SK-N-SH (cell line): Measurements from ENCODE around the gene ASAP2. TPM values are rescaled to one million over a fixed set of nuclear protein-coding genes. Genes with fewer than 3 reads are reported as not detected.

Experiments
- CTCF ChIA-PET: fragments of 300-600, 350-600 bp; formaldehyde crosslinking; extraction: SDS; loops from one replicate; lab custom pipeline; 2021; lab: Yijun Ruan, JAX
- POLR2A ChIA-PET: fragments of 350-600 bp; sonication (Branson Sonifier 250); formaldehyde crosslinking; extraction: SDS; loops from one replicate; lab custom pipeline; 2020; ENCODE audit warnings: antibody characterized with exemption, inconsistent platforms; lab: Yijun Ruan, JAX
- DNase-seq: peaks from one replicate; pipeline ENCODE4 v3.0.0; 2012
- H2AFZ ChIP-seq: fragments of 200-600 bp; sonication (generic); 2 replicates; pipeline ENCODE4 v1.8.1; 2016; ENCODE audit warnings: antibody characterized with exemption, mild to moderate bottlenecking, low read depth
- H3F3A ChIP-seq: fragments of 200-600 bp; sonication (generic); replicated peaks from 2 replicates; pipeline ENCODE3; 2016; ENCODE audit warnings: antibody characterized with exemption, mild to moderate bottlenecking; ENCODE audit not compliant: insufficient read depth
- H3K27ac ChIP-seq, 2 experiments: fragments of 200-500 bp in 1 of 2; fragments of 200-600 bp in 1 of 2; sonication (Bioruptor generic) in 1 of 2; sonication (generic), shearing (Covaris generic) in 1 of 2; 2 replicates each; pipeline versions ENCODE4 v1.5.1 to v1.6.1; 2014 to 2016; ENCODE audit warnings: low read depth in 2 of 2, inconsistent platforms in 1 of 2, low read length in 1 of 2, mild to moderate bottlenecking in 1 of 2, mixed read lengths in 1 of 2
- H3K27me3 ChIP-seq: fragments of 200-600 bp; sonication (generic), shearing (Covaris generic); 2 replicates; pipeline ENCODE4 v1.6.1; 2016; ENCODE audit warnings: mixed run types; ENCODE audit not compliant: insufficient read depth
- H3K36me3 ChIP-seq, 2 experiments: fragments of 200-500 bp in 1 of 2; fragments of 200-600 bp in 1 of 2; sonication (Bioruptor generic) in 1 of 2; sonication (generic) in 1 of 2; replicated peaks in 1 of 2; 2 replicates each; pipeline versions ENCODE3 to v1.5.1; 2014 to 2016; ENCODE audit warnings: low read length in 1 of 2, mild to moderate bottlenecking in 1 of 2; ENCODE audit not compliant: insufficient read depth in 2 of 2, control insufficient read depth in 1 of 2
- H3K4me1 ChIP-seq, 2 experiments: fragments of 200-500 bp in 1 of 2; fragments of 200-600 bp in 1 of 2; sonication (Bioruptor generic) in 1 of 2; sonication (generic), shearing (Covaris generic) in 1 of 2; 2 replicates each; pipeline versions ENCODE4 v1.5.1 to v1.6.1; 2014 to 2016; ENCODE audit warnings: low read depth in 1 of 2, low read length in 1 of 2, mixed run types in 1 of 2; ENCODE audit not compliant: insufficient read depth in 2 of 2, control insufficient read depth in 1 of 2
- H3K4me2 ChIP-seq: fragments of 200-600 bp; sonication (generic), shearing (Covaris generic); 2 replicates; pipeline ENCODE4 v1.6.1; 2017; ENCODE audit warnings: mixed run types
- H3K4me3 ChIP-seq, 2 experiments: fragments of 200-500 bp in 1 of 2; fragments of 200-600 bp in 1 of 2; sonication (Bioruptor generic) in 1 of 2; sonication (generic), shearing (Covaris generic) in 1 of 2; 2 replicates each; pipeline versions ENCODE4 v1.5.1 to v1.8.1; 2014 to 2016; ENCODE audit warnings: low read depth in 2 of 2, inconsistent platforms in 1 of 2, low read length in 1 of 2, mild to moderate bottlenecking in 1 of 2, mixed read lengths in 1 of 2, moderate library complexity in 1 of 2
- H3K79me2 ChIP-seq: fragments of 200-600 bp; sonication (generic); 2 replicates; pipeline ENCODE4 v1.8.1; 2017; ENCODE audit warnings: mild to moderate bottlenecking; ENCODE audit not compliant: insufficient read depth
- H3K9ac ChIP-seq: fragments of 200-600 bp; sonication (generic); 2 replicates; pipeline ENCODE4 v1.6.1; 2017; ENCODE audit warnings: mixed run types
- H3K9me2 ChIP-seq: fragments of 200-600 bp; sonication (generic); 2 replicates; pipeline ENCODE4 v1.6.1; 2017; ENCODE audit warnings: mixed run types
- H3K9me3 ChIP-seq: fragments of 200-600 bp; sonication (generic); 2 replicates; pipeline ENCODE4 v1.6.1; 2017; ENCODE audit warnings: mixed run types, mild to moderate bottlenecking, moderate library complexity
- H4K20me1 ChIP-seq: fragments of 200-600 bp; sonication (generic); 2 replicates; pipeline ENCODE4 v1.6.1; 2017; ENCODE audit warnings: mild to moderate bottlenecking, mixed run types; ENCODE audit not compliant: insufficient read depth
- CHD2 ChIP-seq: fragments of 150-350 bp; IDR thresholded peaks from 2 replicates; pipeline ENCODE4 v1.6.1; 2018; ENCODE audit warnings: low read length; ENCODE audit not compliant: partially characterized antibody
- CTCF ChIP-seq: fragments of 200-600 bp; sonication (generic); IDR thresholded peaks from 2 replicates; pipeline ENCODE4 v1.6.1; 2017; ENCODE audit warnings: antibody characterized with exemption, mild to moderate bottlenecking, moderate library complexity
- ELF1 ChIP-seq: IDR thresholded peaks from 2 replicates; pipeline ENCODE4 v1.4.0; 2012
- EZH2phosphoT487 ChIP-seq: fragments of 200-600 bp; sonication (generic); IDR thresholded peaks from 2 replicates; pipeline ENCODE4 v1.6.1; 2017; ENCODE audit warnings: low read depth, mixed run types, mild to moderate bottlenecking, antibody characterized with exemption, moderate library complexity, borderline replicate concordance
- FOSL2 ChIP-seq: IDR thresholded peaks from 2 replicates; pipeline ENCODE4 v1.4.0; 2012; ENCODE audit warnings: low read depth, mild to moderate bottlenecking, moderate library complexity, borderline replicate concordance
- IRF3 ChIP-seq: fragments of 150-350 bp; IDR thresholded peaks from 2 replicates; pipeline ENCODE4 v1.6.1; 2016; ENCODE audit warnings: mild to moderate bottlenecking, low read depth, low read length
- JUND ChIP-seq: IDR thresholded peaks from 2 replicates; pipeline ENCODE4 v1.4.0; 2012
- MAX ChIP-seq: IDR thresholded peaks from 2 replicates; pipeline ENCODE4 v1.4.0; 2012; ENCODE audit warnings: low read depth
- PBX3 ChIP-seq: IDR thresholded peaks from 2 replicates; pipeline ENCODE4; 2012
- RCOR1 ChIP-seq: fragments of 150-350 bp; IDR thresholded peaks from 2 replicates; pipeline ENCODE4 v1.6.1; 2017; ENCODE audit warnings: antibody characterized with exemption, low read length
- RFX5 ChIP-seq: IDR thresholded peaks from 2 replicates; pipeline ENCODE4 v1.6.1; 2012; ENCODE audit warnings: mild to moderate bottlenecking, improper control_type of control experiment, low read length
- RXRA ChIP-seq: IDR thresholded peaks from 2 replicates; pipeline ENCODE4 v1.4.0; 2012; ENCODE audit warnings: low read depth, mild to moderate bottlenecking, borderline replicate concordance
- SMC3 ChIP-seq: IDR thresholded peaks from 2 replicates; pipeline ENCODE4 v1.6.1; 2012; ENCODE audit warnings: low read depth, low read length, improper control_type of control experiment
- TCF12 ChIP-seq: IDR thresholded peaks from 2 replicates; pipeline ENCODE4 v1.4.0; 2012
- TEAD4 ChIP-seq: IDR thresholded peaks from 2 replicates; pipeline ENCODE4 v1.4.0; 2012; ENCODE audit warnings: mild to moderate bottlenecking, borderline replicate concordance; ENCODE audit not compliant: insufficient read depth
- USF2 ChIP-seq: fragments of 150-350 bp; IDR thresholded peaks from 2 replicates; pipeline ENCODE4 v1.6.1; 2017; ENCODE audit warnings: antibody characterized with exemption, low read length, low read depth, borderline replicate concordance
- YY1 ChIP-seq: IDR thresholded peaks from 2 replicates; pipeline ENCODE4 v1.4.0; 2012; ENCODE audit warnings: low read depth, mild to moderate bottlenecking
- ZBTB33 ChIP-seq: IDR thresholded peaks from 2 replicates; pipeline ENCODE4 v1.4.0; 2012; ENCODE audit warnings: low read depth, borderline replicate concordance
- WGBS: methylation state at CpG from one replicate; pipeline ENCODE4 v1.1.6; 2017; ENCODE audit warnings: low lambda C conversion rate; 5-methylcytosine and 5-hydroxymethylcytosine counted together
- polyA plus RNA-seq, 3 experiments: library from polyadenylated mRNA; depleted of rRNA; stranded (reverse); fragments of >200 nt; gene quantifications; 2 replicates each; pipeline ENCODE4 v1.2.3, GENCODE V29; 2012

Gene ASAP2
- polyA plus RNA-seq, 1 of the 3 experiments (the other 2 are of a cell fraction): 37.9 TPM

- Histone ChIP-seq H3K4me2 (no peak overlapping the region), H3K9ac (no peak overlapping the region), H3K36me3 (no peaks in the 10 kb centered on the region), H3K79me2 (no peaks in the 10 kb centered on the region), H3K9me3 (no peaks in the 10 kb centered on the region), H2AFZ (no peak overlapping the region), H3K27ac (no peak overlapping the region), H3K27me3 (no peaks in the 10 kb centered on the region), H3F3A (peaks cover 9% of the 10 kb centered on the region), H3K9me2 (no peaks in the 10 kb centered on the region), H4K20me1 (no peaks in the 10 kb centered on the region), H3K4me1 (peaks cover 10 to 12% of the 10 kb centered on the region in 2 experiments; a peak in 2 of 4 replicates), H3K4me3 (no peak overlapping the region)
- 95% methylated on average over 7 of the region's 7 CpGs for WGBS
- TF ChIP-seq TCF12 (no peak), ELF1 (no peak), RCOR1 (no peak)
- no peak for DNase-seq
- ChIA-PET POLR2A (no interaction called here), CTCF (interaction anchor here (0.9 to 1.1 kb wide), 3 partner anchors 16 to 210 kb away, joined by 3 to 5 read pairs (median 3); partner anchors contain the start of gene ASAP2)
These were observed 45.9 kb upstream of the ASAP2 start for GRCh38 chr2:9160732-9161131.

- Histone ChIP-seq H3K36me3 (no peaks in the 10 kb centered on the region), H3K9ac (no peak overlapping the region), H3K4me2 (0 out of 2 replicates have a peak overlapping the region, but pooled peaks have one; percentile 19), H3K9me3 (no peaks in the 10 kb centered on the region), H2AFZ (peak overlapping the region; percentile 27; the same call in 1 of the 2 replicates), H3K4me3 (no peak overlapping the region), H3K9me2 (no peaks in the 10 kb centered on the region), H3K79me2 (no peaks in the 10 kb centered on the region), H3K27ac (peak overlapping the region in 1 of 2 experiments; percentile 41; a peak in 2 of 4 replicates), H4K20me1 (no peaks in the 10 kb centered on the region), H3K4me1 (peaks cover 13% of the 10 kb centered on the region in 2 experiments; a peak in 2 of 4 replicates), H3F3A (peaks cover 9% of the 10 kb centered on the region), H3K27me3 (no peaks in the 10 kb centered on the region)
- TF ChIP-seq EZH2phosphoT487: no peak
- no peak for TF ChIP-seq CHD2
- TF ChIP-seq CTCF: no peak
- TF ChIP-seq ZBTB33: no peak
- TF ChIP-seq TCF12: no peak
- no peak for TF ChIP-seq RCOR1
- no peak for TF ChIP-seq RXRA
- no peak for TF ChIP-seq JUND
- no peak for TF ChIP-seq FOSL2
- no peak for TF ChIP-seq TEAD4
- TF ChIP-seq RFX5: no peak
- TF ChIP-seq YY1: no peak
- no peak for TF ChIP-seq MAX
- TF ChIP-seq SMC3: no peak
- TF ChIP-seq ELF1: no peak
- no peak for TF ChIP-seq IRF3
- no peak for TF ChIP-seq USF2
- no peak for TF ChIP-seq PBX3
- WGBS: 94% methylated on average over 11 of the region's 11 CpGs
- DNase-seq: no peak
- ChIA-PET POLR2A (interaction anchor here (0.7 kb wide), 2 partner anchors 60 to 129 kb away, joined by 3 to 6 read pairs; no protein-coding TSS in a partner anchor), CTCF (interaction anchor here (0.6 to 1.8 kb wide), 7 partner anchors 12 to 265 kb away, joined by 3 to 5 read pairs (median 4); no protein-coding TSS in a partner anchor)
These were observed 43.8 kb upstream of the ASAP2 start for GRCh38 chr2:9162841-9163240.
